Suppressor macrophage treated with lipopolysaccharide for 1 hour (primary cell): ENCODE data around the gene TMEM120A.
A peak's percentile ranks its signal among the peaks of the same experiment; 100 is the strongest.

Source experiments
- DNase-seq, 3 donors: peaks; one replicate each; pipeline ENCODE4 v3.0.0-alpha.2; 2020 to 2022

The TMEM120A gene

DNA sequence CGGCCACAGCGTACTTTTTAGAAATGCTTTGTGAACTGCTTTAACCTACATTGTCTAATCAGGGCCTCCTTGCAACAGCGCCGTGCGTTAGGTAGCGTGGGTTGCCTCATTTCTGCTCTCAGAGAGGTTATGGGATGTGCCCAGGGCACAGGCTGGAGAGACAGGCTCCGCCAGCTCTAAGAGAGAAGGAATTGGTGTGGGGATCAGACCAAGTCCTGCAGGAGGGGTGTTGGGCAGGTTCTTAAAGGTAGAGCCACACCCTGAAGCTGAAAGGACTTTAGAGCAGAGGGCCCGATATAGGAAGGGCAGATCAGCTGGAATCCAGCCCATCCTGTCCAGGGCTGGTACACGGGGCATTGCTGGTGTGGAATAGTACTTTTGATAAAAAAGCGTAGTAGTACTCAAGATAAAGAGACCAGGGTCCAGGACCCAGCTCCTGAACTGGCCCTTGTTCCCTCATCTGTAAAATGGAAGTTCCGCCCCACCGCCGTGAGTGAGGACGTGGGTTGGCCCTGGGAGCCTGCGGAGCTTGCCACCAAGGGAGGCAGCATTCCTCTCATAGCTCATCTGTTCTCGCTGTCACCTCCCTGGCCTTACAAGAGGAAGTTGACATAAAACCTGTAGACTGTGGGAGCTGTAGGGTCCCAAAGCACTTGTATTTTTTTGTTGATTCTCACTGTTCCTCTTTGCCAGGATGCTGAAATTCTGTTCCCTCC is 37.2 kb downstream of the TMEM120A start:
- no peak for DNase-seq

DNA sequence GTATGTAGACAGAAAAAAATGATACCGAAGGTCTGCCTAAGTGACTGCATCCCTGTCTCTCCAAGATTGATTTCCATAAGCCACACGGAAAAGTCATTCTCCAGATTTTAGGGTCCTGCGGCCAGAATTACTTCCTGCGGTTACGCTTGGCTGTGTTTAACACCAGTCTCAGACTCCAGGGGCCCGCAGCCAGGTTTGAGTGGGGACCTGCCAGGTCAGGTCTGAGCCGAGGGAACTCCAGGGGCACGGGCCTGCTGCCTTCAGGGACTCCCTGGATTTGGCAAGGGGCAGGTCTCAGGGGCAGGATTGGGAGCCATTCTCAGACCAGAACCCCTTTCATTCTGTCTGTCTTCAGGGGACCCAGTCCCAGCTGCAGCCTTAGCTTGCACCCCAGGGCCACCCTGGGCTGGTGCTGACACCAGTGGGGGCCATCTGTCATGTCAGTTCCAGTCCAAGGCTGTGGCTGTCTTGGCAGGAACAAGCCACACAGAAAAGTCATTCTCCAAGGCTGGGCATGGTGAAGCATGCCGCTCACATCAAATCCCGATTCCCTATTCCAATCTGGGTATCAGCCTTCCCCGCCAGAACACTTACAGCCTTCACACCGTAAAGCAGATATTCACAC is 39.0 kb downstream of the TMEM120A start:
- DNase-seq, result no peak

DNA sequence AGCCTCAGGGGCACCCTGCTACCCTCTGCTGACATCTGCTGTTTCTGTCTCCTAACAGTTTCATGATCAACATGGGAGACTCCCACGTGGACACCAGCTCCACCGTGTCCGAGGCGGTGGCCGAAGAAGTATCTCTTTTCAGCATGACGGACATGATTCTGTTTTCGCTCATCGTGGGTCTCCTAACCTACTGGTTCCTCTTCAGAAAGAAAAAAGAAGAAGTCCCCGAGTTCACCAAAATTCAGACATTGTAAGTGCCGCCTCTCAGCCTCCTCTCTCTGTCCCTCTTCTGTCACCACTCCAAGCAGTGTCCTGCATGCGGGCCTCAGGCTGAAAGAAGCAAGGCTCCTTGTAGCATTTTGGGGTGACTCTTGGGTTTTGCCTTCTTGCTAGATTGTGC is 40.5 kb downstream of the TMEM120A start:
- peak; percentile 68 to 79 (median 76) for DNase-seq

DNA sequence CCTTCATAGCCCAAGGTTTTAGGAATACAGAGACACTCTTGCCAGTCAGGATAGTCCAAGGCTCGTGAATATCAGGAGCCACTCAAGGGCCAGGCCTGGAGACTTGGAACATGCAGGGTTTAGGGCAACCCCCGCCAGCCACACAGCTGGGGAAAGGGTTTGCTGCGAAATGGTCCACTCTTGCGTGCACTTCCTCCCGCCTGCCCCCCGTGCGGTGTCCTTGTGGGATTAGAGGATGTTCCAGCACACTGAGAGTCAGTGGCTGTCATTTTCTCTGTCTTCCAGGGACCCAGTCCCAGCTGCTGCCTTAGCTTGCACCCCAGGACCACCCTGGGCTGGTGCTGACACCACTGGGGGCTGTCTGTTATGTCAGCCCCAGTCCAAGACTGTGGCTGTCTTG is 41.0 kb downstream of the TMEM120A start:
- no peak for DNase-seq

DNA sequence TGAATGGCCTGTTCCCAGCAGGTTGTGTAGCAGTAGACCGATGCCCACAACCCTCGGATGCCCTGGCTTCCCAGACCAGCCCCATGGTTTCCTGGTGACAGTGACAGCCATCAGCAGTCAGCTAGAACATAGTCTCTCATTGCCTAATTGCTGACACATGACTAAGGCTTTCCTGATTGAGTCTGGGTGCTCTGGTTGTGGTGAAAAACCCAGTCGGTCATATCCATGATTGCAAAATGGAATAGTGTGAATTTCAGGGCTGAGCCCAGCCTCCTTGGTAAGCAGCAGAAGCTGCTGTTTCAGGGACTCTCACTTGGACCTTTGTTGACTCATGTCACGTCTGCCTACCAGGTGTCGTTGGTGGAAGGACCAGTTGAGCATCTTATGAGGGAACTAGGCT is 42.9 kb downstream of the TMEM120A start:
- DNase-seq, result peak; percentile 89 to 97 (median 97)

DNA sequence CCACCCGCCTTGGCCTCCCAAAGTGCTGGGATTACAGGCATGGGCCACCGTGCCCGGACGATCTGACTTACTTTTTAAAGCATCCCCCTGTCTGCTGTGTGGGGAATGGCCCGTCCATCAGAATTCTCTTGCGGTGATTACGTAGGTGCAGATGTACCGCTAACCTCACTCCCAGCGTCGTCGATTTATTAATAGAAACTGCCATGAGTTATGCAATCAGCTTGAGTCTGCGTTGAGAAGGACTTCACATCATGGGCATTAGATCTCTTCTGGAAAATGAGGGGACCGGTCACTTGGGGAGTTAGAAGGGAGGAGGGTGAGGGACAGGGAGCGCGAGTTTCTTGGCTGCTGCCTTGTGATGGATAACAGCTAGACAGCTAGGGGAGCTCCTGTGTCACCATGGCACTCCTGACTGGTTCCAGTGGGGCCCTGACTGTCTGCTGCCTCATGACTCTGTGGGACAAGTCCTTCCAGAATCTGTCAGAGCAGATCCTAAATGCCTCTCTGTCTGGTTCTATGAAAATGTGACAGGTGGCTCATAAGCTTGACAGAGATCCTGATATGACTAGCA is 44.2 kb downstream of the TMEM120A start:
- peak; percentile 20 to 37 (median 25) for DNase-seq

DNA sequence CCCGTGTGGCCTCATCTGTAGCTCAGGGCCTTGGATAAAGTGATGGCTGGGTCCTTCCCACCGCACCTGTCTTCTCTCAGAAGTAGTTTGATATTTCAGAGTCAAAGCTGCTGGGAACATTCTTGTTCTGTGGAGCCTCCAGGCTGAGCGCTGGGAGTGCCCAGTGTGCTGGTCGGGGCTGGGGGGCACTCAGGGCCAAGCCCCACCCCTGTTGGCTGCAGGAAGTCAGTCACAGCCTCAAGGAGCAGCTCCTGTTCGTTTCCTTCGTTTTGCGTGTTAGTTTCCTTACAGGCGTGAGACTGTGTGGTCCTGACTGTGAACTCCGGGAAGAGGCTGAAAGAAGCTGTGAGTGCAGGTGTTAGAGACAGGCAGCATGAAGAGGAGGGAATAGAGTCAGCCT is 46.2 kb downstream of the TMEM120A start:
- no peak for DNase-seq

DNA sequence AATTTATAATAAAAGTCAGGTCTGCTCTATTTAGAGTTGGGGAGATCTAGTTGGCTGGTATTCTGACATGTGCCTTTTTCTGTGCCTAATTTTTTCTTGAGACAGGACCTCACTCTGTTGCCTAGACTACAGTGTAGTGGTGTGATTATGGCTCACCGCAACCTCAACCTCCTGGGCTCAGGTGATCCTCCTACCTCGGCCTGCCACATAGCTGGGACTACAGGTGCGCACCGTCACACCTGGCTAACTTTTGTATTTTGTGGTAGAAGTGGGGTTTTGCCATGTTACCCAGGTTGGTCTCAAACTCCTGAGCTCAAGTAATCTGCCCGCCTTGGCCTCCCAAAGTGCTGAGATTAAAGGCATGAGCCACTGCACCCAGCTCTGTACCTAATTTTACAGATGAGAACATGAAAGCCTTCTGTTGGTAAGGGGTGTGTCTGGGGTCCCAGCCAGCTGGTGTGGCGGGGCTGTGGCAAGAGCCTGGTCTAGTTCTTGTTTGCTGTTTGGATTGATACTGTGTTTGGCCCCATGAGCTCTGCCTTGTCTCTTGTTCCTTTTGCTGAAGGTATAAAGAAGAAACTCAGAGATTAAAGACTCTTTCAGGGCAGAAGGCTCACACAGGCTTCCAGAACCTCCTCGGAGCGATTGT is 48.1 kb downstream of the TMEM120A start:
- DNase-seq, result no peak

DNA sequence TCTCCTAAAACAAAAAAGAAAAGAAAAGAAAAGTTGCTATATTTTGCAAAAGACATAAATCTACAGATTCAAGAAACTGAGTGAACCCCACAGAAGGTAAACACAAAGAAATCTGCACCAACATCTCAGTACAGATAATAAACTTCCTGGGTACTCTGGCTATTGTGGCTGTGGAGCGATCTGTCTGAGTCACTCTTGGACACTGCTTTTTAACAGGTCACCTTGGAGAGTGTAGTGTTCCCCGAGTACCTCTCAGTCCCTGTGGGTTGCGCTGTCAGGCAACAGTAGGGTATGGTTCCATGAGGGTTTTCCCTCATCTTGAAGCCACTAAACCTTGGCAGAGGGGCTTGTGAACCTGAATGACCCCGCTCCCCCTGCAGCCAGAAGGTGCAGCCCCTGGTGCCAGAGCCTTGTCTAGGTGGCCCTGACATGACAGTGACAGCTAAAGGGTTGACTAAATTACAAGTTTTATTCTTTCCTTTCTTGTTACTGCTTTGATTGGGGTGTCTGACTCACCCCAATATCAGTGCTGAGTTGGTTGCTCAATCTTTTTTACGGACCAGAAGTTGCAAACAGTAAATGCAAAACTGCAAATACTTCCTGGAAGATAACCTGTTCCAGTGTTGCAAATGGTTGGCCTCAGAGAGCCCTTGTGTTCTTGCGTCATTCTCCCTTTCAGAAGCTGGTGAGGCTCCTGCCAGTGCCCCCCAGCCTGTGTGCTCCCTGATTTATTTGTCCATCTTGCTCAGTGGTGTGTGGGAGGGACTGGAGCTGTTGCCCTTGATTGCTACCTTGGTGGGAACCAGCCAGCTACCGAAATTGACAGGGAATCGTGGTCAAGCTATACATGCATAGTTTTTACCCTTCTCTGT is 48.9 kb downstream of the TMEM120A start:
- peak; percentile 32 to 53 (median 45) for DNase-seq

DNA sequence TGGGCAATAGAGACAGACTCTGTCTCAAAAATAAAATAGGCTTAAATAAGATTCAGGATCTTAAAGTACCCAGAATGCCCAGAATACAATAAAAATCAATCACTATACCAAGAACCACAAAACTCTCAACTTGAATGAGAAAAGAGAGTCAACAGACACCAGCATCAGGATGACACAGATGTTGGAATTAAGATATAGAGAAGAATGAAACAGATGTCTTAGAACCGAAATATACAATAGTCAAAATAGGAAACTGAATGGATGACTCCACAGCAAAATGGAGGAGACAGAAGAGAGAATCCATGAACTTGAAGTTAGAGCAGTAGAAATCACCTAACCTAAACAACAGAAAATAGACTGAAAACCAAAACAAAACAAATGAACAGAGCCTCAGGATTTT is 49.9 kb downstream of the TMEM120A start:
- no peak for DNase-seq

DNA sequence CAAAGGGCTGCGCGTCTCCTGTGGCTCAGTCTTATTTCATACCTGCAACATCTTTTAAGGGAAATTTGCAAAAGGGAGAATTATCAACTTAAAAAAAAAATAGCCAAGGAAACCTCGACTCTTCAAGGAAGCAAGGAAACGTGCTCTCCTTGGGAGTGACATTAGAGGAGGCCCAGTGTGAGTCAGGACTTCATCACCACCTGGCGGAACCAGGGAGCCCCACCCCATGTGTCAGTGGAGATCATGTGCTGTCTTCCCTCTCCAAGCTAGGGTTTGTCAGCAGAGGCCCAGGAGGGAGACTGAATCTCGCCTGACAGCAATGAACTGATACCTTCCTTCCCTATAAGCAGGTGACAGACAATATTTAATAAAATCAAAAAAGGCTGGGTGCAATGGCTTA is 50.5 kb downstream of the TMEM120A start:
- peak; percentile 27 to 43 (median 35) for DNase-seq

DNA sequence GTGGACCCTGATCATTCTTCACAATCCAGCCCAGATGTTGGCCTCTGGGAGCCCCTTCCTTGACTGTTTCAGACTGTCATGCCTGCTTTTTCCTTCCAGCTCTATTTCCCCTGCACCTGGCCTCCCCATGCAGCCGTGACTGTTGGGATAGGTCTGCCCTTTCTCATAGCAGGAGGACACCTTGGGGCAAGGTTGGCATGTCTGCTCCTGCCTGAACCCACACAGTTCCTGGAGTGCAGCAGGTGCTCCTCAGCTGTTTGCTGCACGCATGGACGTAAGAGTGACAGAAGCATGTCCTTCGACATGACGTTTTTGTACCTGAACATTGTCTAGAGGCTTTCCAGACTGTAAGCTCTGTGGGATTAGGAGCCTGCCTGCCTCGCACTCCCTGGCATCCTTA is 55.5 kb downstream of the TMEM120A start:
- DNase-seq, result no peak

DNA sequence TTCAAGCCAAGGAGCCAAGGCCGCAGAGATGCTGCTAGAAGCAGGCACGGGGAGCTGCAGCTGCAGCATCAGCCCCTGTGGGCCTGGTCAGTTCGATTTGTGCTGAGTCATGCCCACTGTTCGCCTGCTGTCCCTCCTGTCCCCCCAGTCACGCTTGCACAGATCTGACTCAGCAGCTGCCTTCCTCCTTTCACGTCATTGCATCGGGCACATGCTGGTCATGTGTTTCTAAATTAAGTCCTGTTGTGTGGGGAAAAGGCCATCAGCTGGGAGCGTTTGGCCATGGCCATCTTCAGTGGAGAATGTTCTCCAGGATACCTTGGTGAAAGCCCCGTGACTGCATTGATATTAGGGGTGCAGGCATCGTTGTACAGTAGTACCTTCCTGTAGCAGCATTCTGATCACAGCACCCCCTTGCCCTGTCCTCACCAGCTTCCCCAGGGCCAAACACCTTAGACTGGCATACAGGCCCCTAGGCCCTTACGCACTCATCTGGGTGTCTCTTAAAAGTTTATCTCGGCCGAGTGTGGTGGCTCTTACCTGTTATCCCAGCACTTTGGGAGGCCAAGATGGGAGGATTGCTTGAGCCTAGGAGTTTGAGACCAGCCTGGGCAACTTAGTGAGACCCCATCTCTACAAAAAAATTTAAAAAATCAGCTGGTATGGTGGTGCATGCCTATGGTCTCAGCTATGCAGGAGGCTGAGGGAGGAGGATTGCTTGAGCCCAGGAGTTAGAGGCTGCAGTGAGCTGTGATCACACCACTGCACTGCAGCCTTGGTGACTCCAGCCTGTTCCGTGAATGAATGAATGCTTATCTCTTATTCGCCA is 56.2 kb downstream of the TMEM120A start:
- DNase-seq, result peak; percentile 87 to 91 (median 89)
